ENCODE measurements around the gene CDS1.
"Not testable (repeated sequence)": the region's sequence is repeated elsewhere in the genome, so short reads cannot be mapped to it uniquely, and the experiment has no call there.

CDS1 gene

GRCh38 chr4:84614891-84615290 lies 32.0 kb downstream of the CDS1 start:
- DNase-seq: no peak

GRCh38 chr4:84615355-84615754 lies 32.4 kb downstream of the CDS1 start:
- no peak for DNase-seq

DNA sequence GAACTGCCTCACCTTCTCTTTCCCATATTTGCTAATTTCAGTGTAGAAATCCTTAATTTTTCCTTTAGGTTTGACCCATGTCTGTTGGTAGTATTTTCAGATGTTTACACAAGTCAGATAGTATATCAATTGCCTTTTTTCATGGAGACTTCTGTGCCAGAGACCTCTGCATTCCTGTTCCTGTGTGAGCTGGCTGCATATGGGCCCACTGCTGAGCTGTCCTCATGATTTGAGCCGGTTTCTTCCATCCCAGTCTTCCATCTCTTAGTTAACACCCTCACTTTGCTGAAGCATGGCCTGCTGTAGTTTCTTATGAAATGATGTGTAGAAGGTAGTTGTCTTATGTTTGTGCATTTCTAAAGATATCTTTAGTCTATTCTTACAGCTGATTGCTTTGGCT lies 40.0 kb downstream of the CDS1 start:
- peak; percentile 1 for DNase-seq

GRCh38 chr4:84623661-84624060 lies 40.7 kb downstream of the CDS1 start:
- DNase-seq: no peak

DNA sequence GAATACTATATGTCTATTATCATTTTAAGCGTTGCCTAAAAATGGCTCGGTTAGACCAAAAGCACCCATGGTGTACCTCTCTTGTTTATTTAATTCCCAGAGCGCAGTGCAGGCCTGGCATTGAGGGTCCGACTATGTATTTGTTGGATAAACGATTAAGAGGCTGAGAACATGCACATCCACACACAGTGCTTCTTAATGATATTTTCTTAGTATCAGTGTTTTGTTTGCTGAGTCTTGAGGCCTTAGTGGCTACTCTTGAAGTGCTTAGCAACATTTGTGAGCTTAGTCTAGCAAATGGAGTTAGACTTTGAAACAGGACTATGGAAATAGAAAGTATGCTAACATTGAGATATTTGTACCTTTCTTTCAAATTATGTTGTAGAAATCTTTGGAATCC lies 43.7 kb downstream of the CDS1 start:
- DNase-seq: no peak

DNA sequence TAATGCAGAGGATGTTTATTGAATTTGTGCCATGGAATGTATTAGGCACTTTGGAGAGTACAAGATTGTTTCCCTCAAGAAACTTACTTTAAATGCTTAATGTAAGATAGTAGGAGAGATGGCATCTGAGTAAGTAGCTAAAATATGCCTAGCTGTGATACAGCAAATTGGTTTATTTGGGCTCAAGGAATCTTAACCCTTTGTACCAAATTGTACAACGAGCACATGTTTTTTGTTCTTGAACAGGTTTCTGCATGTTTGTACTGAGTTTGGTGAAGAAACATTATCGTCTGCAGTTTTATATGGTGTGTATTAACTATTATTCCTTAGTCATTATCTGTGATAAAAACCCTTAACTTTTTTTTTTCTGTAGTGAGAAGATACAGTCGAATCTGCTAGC lies 48.6 kb downstream of the CDS1 start:
- no peak for DNase-seq

- no peak for DNase-seq
Observed at GRCh38 chr4:84632092-84632491, 49.2 kb downstream of the CDS1 start.

- no peak for DNase-seq
Observed at GRCh38 chr4:84634961-84635360, 52.0 kb downstream of the CDS1 start.

DNA sequence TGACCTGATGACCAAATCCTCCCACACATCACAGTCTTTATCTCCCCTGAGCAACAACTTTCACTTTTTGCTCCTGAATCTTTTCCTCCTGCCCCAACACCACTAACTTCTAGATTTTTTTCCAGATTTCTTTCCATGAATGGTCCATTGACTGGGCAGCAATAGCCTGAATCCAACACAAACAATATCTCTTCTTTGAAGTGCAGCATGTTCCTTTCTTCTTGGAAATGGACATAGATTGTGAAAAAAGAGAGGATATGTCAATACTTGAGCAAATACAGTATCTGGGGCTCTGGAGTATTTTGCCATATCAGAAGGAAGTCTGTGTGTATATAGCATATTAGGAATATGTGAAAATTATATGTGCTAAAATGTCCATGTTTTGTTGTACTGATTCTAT lies 55.2 kb downstream of the CDS1 start:
- no peak for DNase-seq

GRCh38 chr4:84639145-84639544 lies 56.2 kb downstream of the CDS1 start:
- DNase-seq: no peak

DNA sequence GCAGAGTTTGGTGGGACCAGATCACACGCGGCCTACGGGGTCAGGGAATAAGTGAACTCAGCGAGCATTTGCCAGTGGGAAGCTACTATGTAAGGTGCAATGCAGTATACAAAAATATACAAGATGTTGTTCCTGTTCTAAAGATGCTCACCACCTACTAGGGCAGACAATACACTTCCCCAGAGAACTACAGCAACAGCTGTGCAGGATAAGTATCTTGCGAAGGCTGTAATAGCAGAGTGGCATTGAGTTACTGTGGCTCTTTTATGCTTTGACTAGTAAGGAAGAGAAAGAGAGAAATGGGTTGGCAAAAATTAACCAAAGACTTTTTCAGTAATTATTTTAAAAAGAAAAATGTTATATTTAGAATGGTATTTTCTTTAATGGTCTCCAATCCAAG lies 61.2 kb downstream of the CDS1 start:
- no peak for DNase-seq

DNA sequence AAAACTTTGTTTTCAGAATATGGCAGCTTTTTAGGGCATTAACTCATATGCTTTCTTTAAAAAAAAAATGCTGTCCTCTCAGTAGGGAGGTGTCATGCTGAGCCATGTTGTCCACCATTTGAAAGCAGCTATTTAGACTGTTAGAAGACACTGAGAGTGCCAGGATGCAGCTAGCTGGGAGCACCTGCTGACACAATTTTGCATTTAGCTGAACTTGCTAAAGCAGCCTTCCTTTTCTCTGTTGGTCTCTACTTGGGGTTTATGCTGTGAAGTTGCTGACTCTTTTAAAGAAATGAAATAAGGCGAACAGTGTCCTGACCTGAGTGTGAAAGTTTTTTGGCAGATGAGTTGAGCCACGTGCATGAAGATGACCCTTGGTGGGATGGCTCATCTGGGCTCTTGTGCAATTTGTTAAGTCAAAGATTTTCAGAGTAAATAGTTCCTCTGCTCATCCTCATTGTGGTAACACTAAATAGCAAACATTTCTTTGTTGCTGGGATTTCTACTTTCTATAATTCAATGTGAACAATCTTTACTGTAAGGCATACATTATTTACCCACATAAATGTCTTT lies 64.5 kb downstream of the CDS1 start:
- DNase-seq: no peak

- no peak for DNase-seq
Observed at GRCh38 chr4:84648178-84648577, 65.3 kb downstream of the CDS1 start.

DNA sequence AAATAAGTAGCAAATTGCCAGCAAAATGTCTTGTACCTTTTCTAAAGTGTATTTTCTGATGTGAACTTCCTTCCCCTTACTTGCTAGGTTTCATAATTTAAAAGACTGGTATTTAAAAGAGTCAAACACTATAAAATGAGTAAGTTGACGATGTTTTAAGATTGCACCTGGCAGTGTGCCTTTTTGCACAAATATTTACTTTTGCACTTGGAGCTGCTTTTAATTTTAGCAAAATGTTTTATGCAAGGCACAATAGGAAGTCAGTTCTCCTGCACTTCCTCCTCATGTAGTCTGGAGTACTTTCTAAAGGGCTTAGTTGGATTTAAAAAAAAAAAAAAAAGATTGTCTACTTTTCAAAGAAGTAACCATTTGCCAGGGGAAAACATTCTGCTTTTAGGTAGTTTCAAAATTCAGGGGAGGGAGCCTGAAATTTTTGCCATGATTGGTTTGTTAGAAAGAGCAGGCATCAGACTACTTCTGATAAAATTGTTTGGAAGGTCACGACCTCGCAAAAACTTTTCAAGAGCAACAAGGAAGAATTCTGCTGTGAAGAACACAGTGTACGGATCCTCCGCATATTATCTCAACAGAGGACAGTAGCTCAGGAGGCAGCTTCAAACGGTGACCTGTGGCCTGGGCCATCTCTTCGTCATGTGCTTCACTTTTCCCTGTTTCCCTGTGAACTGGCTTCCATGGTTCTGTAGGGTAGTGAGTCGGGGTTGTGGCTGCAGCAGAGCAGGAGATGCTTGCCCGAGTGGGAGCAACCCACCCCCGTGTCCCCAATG lies 66.1 kb downstream of the CDS1 start:
- no peak for DNase-seq

DNA sequence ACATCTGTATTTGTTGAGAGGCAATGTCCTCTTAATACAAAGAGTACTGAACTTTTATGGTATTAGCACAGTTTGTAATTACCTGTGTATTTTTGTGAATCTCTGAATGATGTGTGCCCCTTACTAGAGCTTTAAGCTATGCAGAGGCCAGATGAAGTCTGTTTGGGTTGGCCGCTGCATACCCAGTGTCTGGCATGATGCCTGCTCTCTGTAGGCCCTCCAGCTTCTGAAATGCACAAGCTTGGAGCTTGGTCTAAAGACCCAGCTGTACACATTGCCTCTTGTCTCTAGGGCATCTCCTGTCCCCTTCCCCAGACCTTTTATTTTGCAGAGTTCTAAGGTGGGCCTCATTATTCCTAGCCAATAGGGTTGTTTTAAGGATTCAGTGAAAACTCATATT lies 68.6 kb downstream of the CDS1 start:
- no peak for DNase-seq

DNA sequence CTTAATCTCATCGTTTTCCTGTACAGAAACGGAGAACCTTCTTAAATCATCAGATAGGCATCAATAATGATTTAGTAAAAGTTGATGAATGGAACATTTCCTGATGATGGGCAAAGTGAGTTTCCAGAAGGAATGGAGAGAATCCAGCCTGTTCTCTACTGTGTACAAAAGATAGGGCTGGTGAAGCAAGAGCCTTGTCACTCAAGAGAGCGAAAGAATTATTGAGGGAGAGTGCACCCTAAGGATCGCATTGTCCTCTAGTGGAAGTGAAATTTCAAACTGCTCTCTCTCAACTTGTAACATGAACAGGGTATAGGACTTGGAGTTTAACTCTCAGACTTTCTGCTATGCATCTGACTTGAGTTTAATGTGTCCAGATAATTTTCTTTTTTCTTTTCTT lies 69.6 kb downstream of the CDS1 start:
- no peak for DNase-seq

DNA sequence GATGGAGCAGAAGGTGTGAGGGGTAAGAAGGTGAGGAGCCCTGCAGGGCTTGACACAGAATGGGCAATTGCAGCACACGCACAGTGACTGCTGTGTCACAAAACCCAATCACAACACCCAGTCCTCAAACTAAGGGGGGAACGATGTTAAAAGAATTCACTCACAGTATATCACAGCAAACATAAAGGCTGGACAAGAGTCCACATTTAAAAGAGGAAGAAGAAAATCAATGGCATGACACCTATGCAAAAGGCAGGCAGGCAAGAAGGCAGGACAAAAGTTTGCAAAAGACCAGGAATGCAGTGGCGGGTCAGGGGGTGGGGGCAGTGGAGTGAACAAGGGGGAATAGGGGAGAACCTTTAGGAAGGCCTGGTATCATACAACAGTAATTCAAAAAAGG lies 77.7 kb downstream of the CDS1 start:
- no peak for DNase-seq

GRCh38 chr4:84661191-84661939 lies 78.4 kb downstream of the CDS1 start:
- DNase-seq: no peak

GRCh38 chr4:84664767-84665166 lies 81.8 kb downstream of the CDS1 start:
- not testable (repeated sequence) for DNase-seq

DNA sequence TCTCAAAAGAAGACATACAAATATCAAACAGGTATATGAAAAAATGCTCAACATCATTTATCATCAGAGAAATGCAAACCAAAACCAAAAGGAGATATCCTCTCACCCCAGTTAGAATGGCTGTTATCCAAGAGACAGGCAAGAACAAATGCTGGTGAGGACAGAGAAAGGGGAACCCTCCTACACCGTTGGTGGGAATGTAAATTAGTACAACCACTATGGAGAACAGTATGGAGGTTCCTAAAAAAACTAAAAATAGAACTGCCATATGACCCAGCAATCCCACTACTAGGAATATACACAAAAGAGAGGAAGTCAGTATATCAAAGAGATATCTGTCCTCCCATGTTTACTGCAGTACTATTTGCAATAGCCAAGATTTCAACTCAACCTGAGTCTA lies 83.5 kb downstream of the CDS1 start:
- DNase-seq: no peak

DNA sequence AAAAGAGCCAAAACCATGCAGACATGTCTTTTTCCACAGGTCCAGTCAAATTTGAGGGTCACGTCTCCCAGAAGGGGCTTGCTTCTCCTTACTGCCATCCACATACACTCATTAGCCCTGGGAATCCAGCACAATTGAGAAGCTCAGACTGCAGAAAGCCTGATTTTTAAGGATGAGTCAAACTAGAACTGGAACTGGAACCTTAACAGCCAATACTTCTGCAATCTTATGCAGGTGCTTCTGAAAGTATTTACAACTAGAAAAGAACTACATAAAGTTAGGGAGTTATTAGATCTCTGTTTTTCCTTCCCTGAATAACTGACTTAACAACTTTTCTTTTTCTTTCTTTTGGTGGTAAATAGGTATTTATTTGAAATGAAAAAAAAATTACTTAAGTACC lies 86.3 kb downstream of the CDS1 start:
- DNase-seq: no peak

- no peak for DNase-seq
Observed at GRCh38 chr4:84672177-84672576, 89.2 kb downstream of the CDS1 start.

- no peak for DNase-seq
Observed at GRCh38 chr4:84673475-84674240, 90.7 kb downstream of the CDS1 start.

- no peak for DNase-seq
Observed at GRCh38 chr4:84677093-84677492, 94.2 kb downstream of the CDS1 start.

Data from CD4-positive, alpha-beta T cell treated with Interleukin-17A for 1 hour (primary cell).